Fibroblast of upper back skin (primary cell): ENCODE results near the gene GCSAML.
"Not testable (repeated sequence)": the region's sequence is repeated elsewhere in the genome, so short reads cannot be mapped to it uniquely, and the experiment has no call there.

Experiments used
- DNase-seq: peaks from one replicate; pipeline ENCODE4 v3.0.0-alpha.2; 2013

Gene GCSAML

DNA sequence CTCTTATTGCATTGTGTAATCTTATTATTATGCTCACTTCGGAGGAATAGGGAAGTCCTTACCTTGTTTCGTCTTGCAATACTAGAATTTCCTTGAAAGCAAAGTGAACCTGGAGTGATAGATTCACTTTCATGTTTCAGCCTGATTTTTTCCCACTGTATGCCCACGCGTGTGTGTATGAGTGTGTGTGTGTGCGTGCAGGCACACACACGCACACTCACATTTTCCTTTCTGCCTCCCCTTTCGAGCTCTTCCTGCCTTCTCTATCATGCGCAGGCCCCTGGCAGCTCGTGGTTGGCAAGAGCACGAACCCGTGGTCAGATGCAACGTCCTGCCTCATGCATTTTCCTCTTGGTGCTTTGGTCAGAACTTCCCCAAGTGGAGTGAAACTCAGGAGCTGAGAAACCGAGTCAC is at the start of gene GCSAML:
Gene GCSAML (plus strand): TSS at position 366 of the 414 bp plus-strand sequence. CDS start 58 bp downstream, outside the sequence.
- DNase-seq = no peak

DNA sequence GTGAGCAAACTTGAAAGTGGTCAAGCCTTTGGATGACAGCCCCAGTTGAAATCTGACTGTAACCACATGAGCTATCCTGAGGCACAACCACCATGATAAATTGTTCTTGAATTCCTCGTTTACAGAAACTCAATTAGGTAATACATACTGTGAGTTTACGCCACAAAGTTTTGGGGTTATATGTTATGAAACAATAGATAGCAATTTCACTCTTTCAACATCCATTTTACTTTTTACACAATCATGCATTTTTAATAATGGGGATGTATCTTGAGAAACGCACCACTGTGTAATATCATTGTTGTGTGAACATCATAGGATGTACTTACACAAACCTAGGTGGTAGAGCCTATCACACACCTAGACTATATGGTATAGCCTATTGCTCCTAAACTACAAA is 48.1 kb upstream of the GCSAML start:
- DNase-seq = no peak

DNA sequence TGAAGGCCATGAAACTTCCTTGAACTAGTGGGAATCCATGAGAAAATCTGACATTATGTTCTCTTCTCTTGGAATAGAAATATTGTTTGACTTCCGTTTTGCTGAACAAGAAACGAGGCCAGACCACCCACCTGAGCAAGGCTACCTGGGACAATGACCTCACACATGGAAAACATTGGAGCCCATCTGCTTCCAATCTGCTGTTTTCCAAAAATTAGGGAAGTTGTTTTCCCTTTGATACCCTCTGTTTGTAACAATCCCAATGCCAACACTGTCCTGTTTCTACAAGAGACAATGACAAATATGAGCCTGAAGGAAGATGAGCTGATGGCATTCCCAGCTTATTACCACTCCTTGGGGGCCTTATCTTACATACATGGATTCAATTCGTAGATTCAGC is 42.1 kb upstream of the GCSAML start:
- no peak for DNase-seq

DNA sequence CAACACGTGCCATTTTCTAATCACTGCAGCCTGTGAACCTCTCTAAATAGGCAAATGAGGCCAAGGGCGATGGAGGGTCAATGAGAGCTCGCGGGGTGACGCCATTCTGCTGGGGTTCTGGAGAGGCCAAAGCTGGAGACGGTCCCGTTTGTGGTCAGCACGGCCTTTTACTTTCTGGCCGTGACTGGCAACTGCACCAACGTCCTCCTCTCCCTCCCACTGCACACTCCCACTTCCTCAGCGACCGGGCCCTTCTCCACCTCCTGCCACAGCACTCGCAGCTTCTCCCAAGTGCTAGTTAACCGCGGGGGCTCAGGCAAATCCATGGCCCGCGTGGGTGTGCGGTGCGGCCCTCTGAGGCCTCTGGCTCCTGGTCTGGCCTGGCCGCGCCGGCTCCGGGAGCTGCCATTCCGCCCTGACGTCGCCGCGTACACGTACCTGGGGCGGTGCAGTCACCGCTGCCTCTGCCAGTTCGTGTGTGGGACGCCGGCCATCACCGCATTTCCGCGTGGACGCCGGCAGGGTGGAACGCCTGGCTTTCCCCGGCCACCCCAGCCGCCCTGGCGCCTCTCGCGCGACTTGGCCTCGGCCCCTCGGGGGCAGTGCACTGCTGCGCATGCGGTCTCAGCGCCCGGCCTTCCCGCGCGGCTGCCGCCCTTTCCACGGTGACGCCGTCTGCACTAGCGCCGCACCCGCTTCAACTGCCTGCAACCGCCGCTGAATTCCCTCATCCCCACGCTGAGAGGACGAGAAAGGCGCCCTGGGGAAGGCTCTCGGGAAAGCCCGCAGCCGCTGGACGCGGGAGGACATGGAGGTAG is 30.9 kb upstream of the GCSAML start:
- no peak for DNase-seq

DNA sequence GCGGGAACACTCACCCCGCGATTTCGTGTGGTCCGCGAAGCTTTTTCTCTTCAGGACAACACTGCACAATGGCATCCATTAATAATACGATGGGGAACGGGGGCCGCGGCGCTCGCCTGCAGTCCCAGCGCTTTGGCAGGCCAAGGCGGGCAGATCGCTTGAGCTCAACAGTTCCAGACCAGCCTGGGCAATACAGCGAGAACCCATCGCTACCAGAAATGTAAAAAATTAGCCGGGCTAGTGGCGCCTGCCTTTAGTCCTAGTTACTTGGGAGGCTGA is 30.4 kb upstream of the GCSAML start:
- no peak for DNase-seq

DNA sequence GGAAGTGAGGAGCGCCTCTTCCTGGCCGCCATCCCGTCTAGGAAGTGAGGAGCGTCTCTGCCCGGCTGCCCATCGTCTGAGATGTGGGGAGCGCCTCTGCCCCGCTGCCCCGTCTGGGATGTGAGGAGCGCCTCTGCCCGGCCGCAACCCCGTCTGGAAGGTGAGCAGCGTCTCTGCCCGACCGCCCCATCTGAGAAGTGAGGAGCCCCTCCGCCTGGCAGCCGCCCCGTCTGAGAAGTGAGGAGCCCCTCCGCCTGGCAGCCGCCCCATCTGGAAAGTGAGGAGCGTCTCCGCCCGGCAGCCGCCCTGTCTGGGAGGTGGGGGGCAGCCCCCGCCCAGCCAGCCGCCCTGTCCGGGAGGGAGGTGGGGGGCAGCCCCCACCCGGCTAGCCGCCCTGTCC is 27.0 kb upstream of the GCSAML start:
- DNase-seq = not testable (repeated sequence)

DNA sequence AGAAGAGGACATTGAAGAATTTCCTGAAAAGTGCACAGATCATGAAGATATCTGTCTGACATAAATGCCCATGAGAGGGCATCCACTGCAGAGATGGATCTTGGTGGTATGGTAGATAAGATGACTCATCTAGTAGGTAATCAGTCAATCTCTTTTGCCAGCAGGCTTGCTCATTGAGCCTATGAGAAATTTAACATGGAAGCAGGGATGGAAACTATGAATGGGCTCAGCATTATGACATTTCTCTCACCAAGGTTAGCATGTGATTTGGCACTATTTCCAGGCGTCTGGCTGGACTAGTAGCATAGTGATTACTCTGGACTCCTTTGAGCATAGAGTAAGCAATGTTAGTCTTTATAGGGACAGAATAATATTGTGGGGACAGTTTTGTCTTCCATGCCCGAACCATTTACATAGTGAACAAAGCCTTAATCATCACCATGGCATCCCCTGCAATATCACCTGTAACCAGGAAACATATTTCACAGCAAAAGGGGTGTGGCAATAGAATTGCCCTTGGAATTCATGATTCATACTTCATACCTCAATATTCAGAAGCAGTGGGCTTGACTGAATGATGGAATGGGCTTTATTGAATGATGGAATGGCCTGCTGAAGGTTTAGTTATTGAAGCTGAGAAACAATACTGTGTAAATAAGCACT is 20.0 kb upstream of the GCSAML start:
- DNase-seq = no peak

DNA sequence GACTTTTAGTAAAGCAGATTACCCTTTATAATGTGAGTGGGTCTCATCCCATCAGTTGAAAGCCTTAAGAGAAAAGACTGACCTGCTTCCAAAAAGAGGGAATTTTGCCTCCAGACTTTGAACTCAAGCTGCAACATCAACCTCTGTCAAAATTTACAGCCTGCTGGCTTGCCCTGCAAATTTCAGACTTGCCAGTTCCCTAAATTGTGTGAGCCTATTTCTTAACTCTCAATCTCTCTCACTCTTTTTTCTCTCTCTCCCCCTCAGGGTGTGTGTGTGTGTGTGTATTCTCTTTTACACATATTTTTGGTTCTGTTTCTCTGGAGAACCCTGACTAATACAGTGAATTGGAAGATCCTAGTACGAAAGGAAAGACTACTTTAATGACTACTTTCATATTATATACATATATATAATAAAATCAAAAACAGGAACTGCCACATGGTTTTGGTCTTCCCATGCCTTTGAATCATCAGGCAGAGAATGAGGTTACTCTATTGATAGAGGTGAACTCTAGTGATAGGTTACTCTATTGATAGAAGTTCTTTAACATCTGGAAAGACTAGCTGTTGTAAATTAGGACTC is 19.1 kb upstream of the GCSAML start:
- no peak for DNase-seq

DNA sequence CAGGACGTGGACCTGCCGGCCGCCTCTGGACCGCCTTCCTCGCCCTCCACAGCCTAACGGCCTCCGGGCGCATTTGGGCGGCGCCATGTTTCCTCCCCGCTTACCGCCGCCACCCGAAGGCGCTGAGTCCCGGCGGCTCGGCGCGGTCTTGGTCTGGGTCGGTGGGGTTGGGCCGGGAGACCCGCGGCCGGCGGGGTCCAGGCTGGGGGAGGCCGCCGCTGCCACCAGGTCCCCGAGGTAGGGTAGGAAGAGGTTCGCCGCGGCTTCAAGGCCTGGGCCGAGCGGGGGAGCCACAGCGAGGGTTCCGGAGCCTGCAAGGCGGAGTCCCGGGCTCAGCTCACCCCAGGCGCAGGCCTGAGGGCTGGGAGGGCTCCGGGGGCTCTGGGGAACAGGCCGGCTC is 18.1 kb upstream of the GCSAML start:
- no peak for DNase-seq

DNA sequence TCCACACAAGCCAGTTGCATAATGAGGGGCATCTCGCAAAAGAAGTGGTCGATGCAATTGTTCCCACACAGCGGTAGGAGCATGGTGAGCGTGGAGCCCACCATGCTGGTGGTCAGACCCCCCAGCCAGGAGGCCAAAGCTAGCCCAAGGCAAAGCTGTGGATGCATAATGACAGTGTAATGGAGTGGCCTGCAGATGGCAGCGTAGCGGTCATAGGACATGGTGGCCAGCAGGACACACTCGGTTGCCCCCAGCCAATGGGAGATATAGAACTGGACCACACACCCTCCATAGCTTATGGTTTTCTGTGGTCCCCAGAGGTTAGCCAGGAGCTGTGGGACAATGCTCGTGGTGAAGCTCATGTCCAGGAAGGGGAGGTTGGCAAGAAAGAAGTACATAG is 17.0 kb upstream of the GCSAML start:
- no peak for DNase-seq

DNA sequence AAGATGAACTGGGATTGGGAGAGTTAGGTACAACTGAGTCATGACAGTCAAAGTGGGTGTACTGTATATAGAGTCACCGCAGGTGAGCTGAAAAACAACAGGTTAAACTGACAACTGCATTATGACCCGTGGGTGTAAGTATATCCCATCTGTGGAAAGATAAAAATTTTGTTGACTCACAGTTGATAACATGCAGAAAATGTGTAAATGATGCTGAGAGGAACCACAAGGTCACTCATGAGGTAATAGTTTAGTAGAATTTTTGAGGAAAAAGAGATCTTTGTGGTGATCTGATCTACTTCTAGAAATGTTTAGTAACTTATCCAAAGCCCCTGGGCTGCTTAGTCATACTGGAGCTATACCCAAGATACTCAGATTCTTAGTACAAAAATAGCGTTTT is 13.5 kb upstream of the GCSAML start:
- no peak for DNase-seq

DNA sequence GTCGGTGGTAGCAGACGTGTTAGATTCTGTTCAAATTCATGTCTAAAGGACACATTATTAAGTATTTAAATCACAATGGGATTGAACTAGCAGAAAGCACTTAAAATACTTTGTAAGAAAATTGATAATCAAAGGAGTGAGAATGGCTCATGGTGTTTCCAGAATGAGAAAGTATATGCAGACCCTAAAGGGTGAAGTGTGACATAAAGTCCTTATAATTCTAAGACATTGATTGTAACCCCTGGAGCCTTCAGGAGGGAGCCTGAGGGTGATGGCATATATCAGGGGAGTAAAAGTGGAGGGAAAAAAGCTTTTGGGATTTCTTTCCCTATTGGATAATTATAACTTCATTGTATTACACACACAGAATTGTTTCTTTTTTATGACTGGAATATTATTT is 12.6 kb upstream of the GCSAML start, which contains the start of gene OR2C3:
Gene OR2C3 (minus strand): TSS at position 101 of the 400 bp plus-strand sequence. CDS start 3,929 bp downstream, outside the sequence.
- no peak for DNase-seq

DNA sequence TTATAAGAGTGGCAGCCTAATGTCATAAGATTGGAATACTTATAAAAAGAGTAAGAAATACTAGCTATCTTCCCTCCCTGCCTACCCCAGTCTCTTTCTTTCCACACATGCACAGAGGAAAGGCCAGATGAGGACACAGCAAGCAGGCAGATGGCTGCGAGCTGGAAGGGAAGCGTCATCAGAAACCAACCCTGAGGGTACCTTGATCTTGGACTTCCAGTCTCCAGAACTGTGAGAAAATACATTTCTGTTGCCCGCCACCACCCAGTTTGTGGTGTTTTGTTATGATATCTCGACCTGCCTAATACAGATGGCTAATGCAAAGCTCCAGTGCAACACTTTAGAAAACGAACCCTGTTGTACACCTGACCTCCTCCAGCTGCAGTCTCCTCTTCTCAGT is 10.4 kb upstream of the GCSAML start:
- no peak for DNase-seq

DNA sequence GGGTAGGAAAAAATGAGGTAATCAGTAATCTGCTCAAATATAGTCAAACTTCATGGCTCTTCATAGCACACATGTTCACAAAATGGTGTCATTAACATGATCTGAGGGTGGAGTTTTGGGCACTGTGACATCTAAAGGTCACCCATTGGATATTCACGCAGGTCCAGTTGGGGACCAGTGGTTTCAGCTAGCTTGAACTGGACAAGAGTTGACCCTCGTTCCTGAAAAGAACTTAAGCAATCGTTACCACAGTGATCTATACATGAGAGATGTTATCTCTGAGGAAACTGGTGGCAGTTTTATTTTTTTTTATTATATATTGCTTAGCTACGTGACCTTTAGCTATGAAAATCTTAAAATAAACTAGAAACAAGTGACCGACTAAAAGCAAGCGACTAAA is 9.7 kb upstream of the GCSAML start:
- no peak for DNase-seq

DNA sequence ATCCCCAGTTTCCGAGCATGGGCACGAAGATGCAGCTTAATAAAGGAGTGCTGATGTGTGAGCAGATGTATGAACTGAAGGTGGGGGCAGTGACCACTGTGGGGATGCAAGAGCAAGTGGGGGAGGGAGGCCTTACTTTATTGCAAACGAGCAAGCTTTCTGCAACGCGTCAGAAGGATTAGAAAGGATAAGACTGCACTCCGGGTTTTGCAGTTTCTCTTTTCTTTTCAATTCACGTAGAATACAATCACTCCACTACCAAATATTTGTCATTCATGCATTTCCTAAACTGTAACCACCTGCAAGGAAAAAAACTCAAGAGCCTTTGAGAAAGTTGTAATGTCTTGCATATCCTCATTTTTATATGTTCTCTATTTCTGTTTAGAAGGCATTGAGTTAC is 8.4 kb upstream of the GCSAML start:
- no peak for DNase-seq

DNA sequence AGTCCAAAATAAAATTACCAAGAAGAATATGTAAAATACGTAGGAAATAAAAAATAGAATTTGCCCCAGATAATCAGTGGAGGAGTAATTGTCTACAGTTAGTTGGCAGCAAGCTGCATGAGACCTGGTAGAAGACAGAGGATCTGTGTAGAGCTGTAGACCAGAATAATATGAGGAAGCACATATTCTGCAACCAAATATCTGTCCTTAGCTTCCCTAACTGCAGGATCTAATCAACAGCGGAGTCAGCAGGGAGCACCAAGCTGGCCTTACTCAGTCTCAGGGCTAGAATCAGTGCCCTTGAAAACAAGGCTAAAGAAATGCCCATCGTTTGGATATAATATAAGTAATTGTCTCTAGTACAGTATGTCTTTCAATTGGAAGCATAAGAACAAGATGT is 6.1 kb upstream of the GCSAML start:
- no peak for DNase-seq

DNA sequence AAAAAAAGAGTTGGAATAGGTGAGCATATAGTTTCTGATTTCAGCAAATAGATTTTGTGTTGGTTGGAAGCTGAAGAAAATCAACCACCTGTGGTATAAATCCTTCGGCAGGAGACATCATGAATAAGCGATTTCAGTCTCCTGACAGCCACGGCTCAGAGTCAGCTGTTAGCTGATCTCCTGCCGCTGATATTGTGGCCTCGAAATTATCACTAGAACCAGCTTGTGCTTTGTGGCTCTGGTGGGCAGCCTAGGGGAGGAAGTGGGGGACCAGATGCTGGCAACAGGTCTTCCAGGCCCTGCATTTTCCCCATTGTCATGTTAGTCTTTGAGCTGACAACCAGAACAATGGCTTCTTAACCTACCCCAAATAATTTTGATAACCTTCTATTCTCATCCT is 842 bp upstream of the GCSAML start:
- DNase-seq = no peak

DNA sequence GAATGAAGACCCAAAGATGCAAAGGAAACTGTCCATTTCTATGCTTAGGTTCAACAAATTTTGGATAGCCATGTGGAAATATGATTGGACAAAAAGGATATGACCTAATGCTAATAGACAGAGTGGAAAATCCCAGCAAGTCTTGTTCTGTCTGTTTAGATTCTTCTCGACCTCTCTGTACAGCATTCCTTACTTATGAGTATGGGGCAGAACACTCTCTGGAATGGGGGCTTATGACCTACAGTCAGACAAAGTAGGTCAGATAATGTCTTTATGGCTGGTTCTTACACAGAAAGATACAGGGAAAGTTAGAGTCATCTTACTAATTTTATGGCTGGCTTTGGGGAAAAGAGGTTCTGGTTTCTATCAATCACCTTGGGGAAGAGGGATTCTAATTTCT is 2.8 kb downstream of the GCSAML start:
- DNase-seq = peak; percentile 35

DNA sequence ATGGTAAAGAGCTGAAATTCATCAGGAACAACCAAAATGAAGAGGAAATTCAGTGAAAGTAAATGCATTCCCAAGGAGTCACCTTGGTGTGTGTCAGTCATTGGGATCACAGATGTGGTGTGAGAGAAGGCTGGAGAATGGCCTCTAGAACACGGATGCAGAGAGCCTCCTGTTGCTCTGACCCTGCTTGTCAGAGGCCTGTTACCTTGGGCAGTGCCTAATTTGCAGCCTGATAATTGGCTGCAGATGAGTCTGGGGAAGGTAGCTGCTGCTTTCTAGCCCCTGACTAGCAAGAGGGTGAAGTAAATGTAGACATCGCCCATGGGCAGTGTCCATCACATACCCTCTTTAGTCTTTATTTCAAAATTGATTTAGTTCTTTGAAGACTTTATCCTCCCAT is 3.3 kb downstream of the GCSAML start:
- no peak for DNase-seq

DNA sequence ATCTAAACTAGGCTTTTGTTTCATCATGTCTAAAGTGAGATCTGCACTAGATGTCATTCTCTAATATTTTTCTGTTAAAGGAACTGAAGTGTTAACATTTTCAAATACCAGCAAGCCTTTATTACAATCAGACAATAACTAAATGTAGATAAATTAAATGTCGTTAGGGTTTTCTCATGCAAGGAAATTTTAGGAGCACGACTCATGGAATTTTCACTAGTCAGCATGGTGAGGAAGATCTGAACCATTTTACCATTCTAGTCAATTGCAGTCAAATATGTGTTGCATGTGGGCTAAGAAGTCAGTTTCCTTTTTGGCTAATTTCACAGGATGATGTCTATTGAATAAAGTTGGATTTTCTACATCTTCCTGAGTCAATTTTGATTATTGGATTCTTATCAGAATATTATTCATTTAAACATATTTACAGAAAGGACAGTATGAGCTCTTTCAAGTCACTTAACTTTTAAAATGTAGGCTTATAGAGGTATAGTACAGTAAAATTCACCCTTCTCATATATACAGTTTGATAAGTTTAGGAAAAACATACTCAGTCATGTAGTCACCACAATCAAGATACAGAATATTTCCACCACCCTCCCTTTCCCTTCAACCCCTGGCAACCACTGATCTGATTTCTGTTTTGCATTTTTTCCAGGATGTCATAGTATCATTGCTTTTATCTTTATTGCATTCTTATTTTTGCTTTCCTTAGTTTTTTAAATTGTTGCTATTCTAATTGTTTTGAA is 9.2 kb downstream of the GCSAML start:
- peak; percentile 10 for DNase-seq

DNA sequence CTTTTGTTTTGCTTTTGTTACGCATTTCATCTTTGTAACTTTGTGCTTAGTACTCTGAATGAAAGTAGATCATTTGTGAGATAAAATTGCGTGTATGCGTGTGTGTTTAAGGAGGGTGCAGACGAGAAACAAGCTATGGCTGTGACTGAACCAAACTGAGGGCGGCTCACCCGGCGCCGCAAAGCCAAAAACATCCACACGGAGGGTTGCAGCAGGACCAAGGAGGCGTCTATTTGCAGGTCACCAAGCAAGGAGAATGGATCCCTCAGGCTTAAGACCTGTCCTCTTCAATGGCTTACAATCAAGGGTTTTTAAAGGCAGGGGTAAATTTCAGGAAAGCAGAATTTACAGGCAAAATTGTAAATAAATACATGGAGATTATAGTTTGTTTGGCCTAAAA is 12.8 kb downstream of the GCSAML start:
- no peak for DNase-seq

DNA sequence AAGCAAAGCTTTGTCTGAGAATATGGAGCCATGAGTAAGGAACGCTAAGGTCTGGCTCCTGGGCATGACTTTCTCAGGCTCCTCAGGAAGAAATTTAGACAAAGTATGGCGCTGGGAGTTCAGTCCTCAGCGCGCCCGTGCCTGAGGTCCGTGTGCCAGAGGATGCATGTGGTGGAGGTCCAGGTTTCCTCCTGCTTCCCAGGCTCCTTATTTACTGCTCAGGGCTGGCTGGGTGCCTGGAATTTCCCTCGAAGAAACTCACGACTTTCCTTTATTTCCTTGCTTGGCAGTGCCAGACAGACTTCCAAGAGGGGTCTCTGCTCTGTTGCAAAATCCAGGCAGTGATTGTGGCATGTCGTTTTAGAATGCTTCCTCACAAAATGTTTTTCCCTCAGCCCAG is 13.3 kb downstream of the GCSAML start:
- DNase-seq = no peak

DNA sequence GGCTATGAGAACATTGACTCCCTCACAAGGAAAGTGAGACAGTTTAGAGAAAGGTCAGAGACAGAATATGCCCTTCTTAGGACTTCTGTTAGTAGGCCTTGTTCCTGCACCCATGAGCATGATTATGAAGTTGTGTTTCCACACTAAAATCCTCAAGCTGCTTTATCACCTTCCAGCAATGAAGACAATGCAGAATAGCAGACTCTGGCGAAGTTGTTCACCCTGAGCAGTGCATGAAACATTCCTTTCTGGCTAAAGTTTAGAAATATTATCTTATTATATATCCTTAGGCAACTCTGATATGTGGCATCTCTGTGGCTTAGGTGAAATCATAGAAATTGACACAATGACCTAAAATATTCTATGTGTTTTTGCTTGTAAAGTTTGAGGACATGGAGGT is 25.3 kb downstream of the GCSAML start:
- DNase-seq = no peak

DNA sequence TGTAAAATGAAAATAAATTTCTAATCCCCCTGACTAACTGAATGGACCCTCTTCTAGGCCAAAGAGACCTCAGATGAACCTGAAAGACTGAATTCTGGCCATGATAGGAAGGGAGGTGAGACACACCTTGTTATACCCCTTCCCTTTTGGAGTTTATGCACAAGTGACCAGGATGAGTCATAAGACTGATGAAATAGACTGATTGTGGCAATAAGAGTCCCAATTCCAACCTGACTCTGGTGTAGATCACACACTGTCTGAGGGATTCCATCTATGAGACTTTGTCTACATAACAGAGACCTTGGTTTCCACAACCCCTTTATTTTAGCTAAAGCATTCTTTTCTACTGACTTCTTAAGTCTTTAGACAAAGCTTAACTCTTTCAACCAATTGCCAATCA is 25.7 kb downstream of the GCSAML start:
- no peak for DNase-seq
